Endodermal cell (in vitro differentiated cells): ENCODE results near the gene G6PC1. TPM values are rescaled to one million over a fixed set of nuclear protein-coding genes. Genes with fewer than 3 reads are reported as not detected.
"Not testable (repeated sequence)": the region's sequence is repeated elsewhere in the genome, so short reads cannot be mapped to it uniquely, and the experiment has no call there.

Experiments
- DNase-seq: peaks from one replicate; pipeline ENCODE4 v3.0.0-alpha.2; 2017
- H3K27ac ChIP-seq: 2 replicates; pipeline ENCODE4 v1.5.1; 2013; ENCODE audit warnings: mild to moderate bottlenecking, low read depth, low read length, moderate library complexity
- H3K27me3 ChIP-seq: 2 replicates; pipeline ENCODE4 v1.6.1; 2013; ENCODE audit warnings: mild to moderate bottlenecking, low read length, moderate library complexity; ENCODE audit not compliant: insufficient read depth, control insufficient read depth, poor library complexity, severe bottlenecking
- H3K36me3 ChIP-seq: 2 replicates; pipeline ENCODE4 v1.7.0; 2013; ENCODE audit warnings: mild to moderate bottlenecking, low read length, moderate library complexity; ENCODE audit not compliant: control insufficient read depth, insufficient read depth
- H3K4me1 ChIP-seq: one replicate; pipeline ENCODE4 v1.7.0; 2013; ENCODE audit warnings: low read length; ENCODE audit not compliant: control insufficient read depth, insufficient read depth
- H3K4me3 ChIP-seq: 2 replicates; pipeline ENCODE4 v1.5.1; 2013; ENCODE audit warnings: mild to moderate bottlenecking, low read length, moderate library complexity
- H3K9ac ChIP-seq: 2 replicates; pipeline ENCODE4 v1.6.1; 2013; ENCODE audit warnings: mild to moderate bottlenecking, low read length, moderate library complexity; ENCODE audit not compliant: poor library complexity, severe bottlenecking; ENCODE audit errors: extremely low read depth
- H3K9me3 ChIP-seq: 2 replicates; pipeline ENCODE4 v1.6.1; 2013; ENCODE audit warnings: mild to moderate bottlenecking, low read length, moderate library complexity; ENCODE audit not compliant: control insufficient read depth
- H3K27ac Mint-ChIP-seq: 2 replicates; pipeline ENCODE4 v1.8.0; 2020; ENCODE audit warnings: mixed read lengths
- H3K27me3 Mint-ChIP-seq: 2 replicates; pipeline ENCODE4 v1.8.0; 2021; ENCODE audit warnings: mild to moderate bottlenecking, mixed read lengths; ENCODE audit not compliant: insufficient read depth
- H3K36me3 Mint-ChIP-seq: 2 replicates; pipeline ENCODE4 v1.8.0; 2020; ENCODE audit warnings: low read depth, mixed read lengths
- H3K4me1 Mint-ChIP-seq: 2 replicates; pipeline ENCODE4 v1.8.0; 2020; ENCODE audit warnings: mixed read lengths
- H3K4me3 Mint-ChIP-seq: 2 replicates; pipeline ENCODE4 v1.8.0; 2020; ENCODE audit warnings: mild to moderate bottlenecking, moderate library complexity, mixed read lengths
- H3K9me3 Mint-ChIP-seq: 2 replicates; pipeline ENCODE4 v1.8.0; 2020; ENCODE audit warnings: mild to moderate bottlenecking, mixed read lengths
- CTCF ChIP-seq: fragments of 200-600 bp; sonication (generic); conservative IDR thresholded peaks from 2 replicates; pipeline ENCODE4 v1.5.0; 2021; ENCODE audit warnings: antibody characterized with exemption, mild to moderate bottlenecking
- WGBS, 2 experiments: methylation state at CpG; one replicate each; pipeline versions ENCODE4 v1.1.5 to v1.1.7; 2013; ENCODE audit warnings: missing lambda C conversion rate in 2 of 2, mixed read lengths in 1 of 2; ENCODE audit not compliant: insufficient coverage in 1 of 2, insufficient read length in 1 of 2; 5-methylcytosine and 5-hydroxymethylcytosine counted together
- total RNA-seq, 2 donors: library from RNA; stranded (reverse); fragmentation: NEBNext Ultra II Directional in 1 of 2; extraction: Animal tissue kit (Norgen Biotek cat#: 25700) in 1 of 2; gene quantifications; 2 replicates in 1 of 2; 3 replicates in 1 of 2; pipeline ENCODE4 v1.2.1, GENCODE V29; 2021

Gene G6PC1
- total RNA-seq, 2 donors from 2014 or later: not detected

GRCh38 chr17:42894283-42895184 is 6.1 kb upstream of the G6PC1 start:
- no peaks in the 10 kb centered on the region for H3K36me3 Mint-ChIP-seq
- no peak overlapping the region for H3K27ac ChIP-seq
- DNase-seq: peak; percentile 32
- H3K27me3 ChIP-seq: no peaks in the 10 kb centered on the region
- H3K27ac Mint-ChIP-seq: no peak overlapping the region
- H3K4me3 Mint-ChIP-seq: no peak overlapping the region
- H3K4me1 Mint-ChIP-seq: peaks cover 9% of the 10 kb centered on the region
- TF ChIP-seq CTCF: no peak
- H3K36me3 ChIP-seq: no peaks in the 10 kb centered on the region
- 89 to 93% methylated on average over 8 to 12 of the region's 12 CpGs for WGBS, 2 experiments
- peaks cover 2% of the 10 kb centered on the region for H3K27me3 Mint-ChIP-seq
- no peak overlapping the region for H3K4me3 ChIP-seq
- peaks cover 5% of the 10 kb centered on the region for H3K4me1 ChIP-seq
- H3K9me3 Mint-ChIP-seq: peaks cover 3% of the 10 kb centered on the region
- no peaks in the 10 kb centered on the region for H3K9me3 ChIP-seq
- H3K9ac ChIP-seq: no peak overlapping the region

- Histone ChIP-seq H3K9ac (no peak overlapping the region), H3K27ac (no peak overlapping the region), H3K36me3 (no peaks in the 10 kb centered on the region), H3K27me3 (no peaks in the 10 kb centered on the region), H3K4me1 (peaks cover 5% of the 10 kb centered on the region), H3K4me3 (no peak overlapping the region), H3K9me3 (no peaks in the 10 kb centered on the region)
- no peak overlapping the region for H3K27ac Mint-ChIP-seq
- H3K4me1 Mint-ChIP-seq: peaks cover 9% of the 10 kb centered on the region
- H3K27me3 Mint-ChIP-seq: peaks cover 2% of the 10 kb centered on the region
- no peak for TF ChIP-seq CTCF
- no peaks in the 10 kb centered on the region for H3K36me3 Mint-ChIP-seq
- 65% methylated on average over 2 of the region's 2 CpGs; no CpG with 5 or more reads in 1 of the 2 experiments for WGBS, 2 experiments
- peaks cover 3% of the 10 kb centered on the region for H3K9me3 Mint-ChIP-seq
- no peak overlapping the region for H3K4me3 Mint-ChIP-seq
- DNase-seq: no peak
Observed at GRCh38 chr17:42895185-42895555, 5.4 kb upstream of the G6PC1 start.

GRCh38 chr17:42898147-42898811 is 2.3 kb upstream of the G6PC1 start:
- H3K9ac ChIP-seq: no peak overlapping the region
- H3K27me3 Mint-ChIP-seq: peaks cover 2% of the 10 kb centered on the region
- H3K4me3 ChIP-seq: no peak overlapping the region
- no peak overlapping the region for H3K27ac Mint-ChIP-seq
- H3K4me3 Mint-ChIP-seq: no peak overlapping the region
- no peaks in the 10 kb centered on the region for H3K4me1 Mint-ChIP-seq
- TF ChIP-seq CTCF: no peak
- no peak overlapping the region for H3K27ac ChIP-seq
- no peaks in the 10 kb centered on the region for H3K27me3 ChIP-seq
- no peaks in the 10 kb centered on the region for H3K36me3 ChIP-seq
- H3K4me1 ChIP-seq: no peaks in the 10 kb centered on the region
- no peaks in the 10 kb centered on the region for H3K36me3 Mint-ChIP-seq
- H3K9me3 Mint-ChIP-seq: peaks cover 3% of the 10 kb centered on the region
- no peaks in the 10 kb centered on the region for H3K9me3 ChIP-seq
- DNase-seq: peak; percentile 30
- 94 to 100% methylated on average over 1 to 7 of the region's 7 CpGs for WGBS, 2 experiments

- not testable (repeated sequence) for DNase-seq, H3K9me3 ChIP-seq, H3K36me3 ChIP-seq, H3K4me3 Mint-ChIP-seq, H3K9ac ChIP-seq, H3K27ac Mint-ChIP-seq, H3K27ac ChIP-seq, H3K4me1 ChIP-seq, H3K27me3 Mint-ChIP-seq, H3K4me3 ChIP-seq, H3K27me3 ChIP-seq, H3K36me3 Mint-ChIP-seq, H3K4me1 Mint-ChIP-seq, H3K9me3 Mint-ChIP-seq
- WGBS, 2 experiments: 95% methylated on average over 3 of the region's 3 CpGs; no CpG with 5 or more reads in 1 of the 2 experiments
Observed at GRCh38 chr17:42899981-42900380, 618 bp upstream of the G6PC1 start.
